Measurements from ENCODE around the gene MTERF4. TPM values are rescaled to one million over a fixed set of nuclear protein-coding genes. Genes with fewer than 3 reads are reported as not detected.

MTERF4 gene
- total RNA-seq, 1 experiment from 2014 or later = 13.6 TPM

- Histone ChIP-seq H3K36me3 (ENCODE audit: low read depth, low read length) (no peaks in the 10 kb centered on the region), H3K9me2 (replicated peaks; ENCODE audit: low read length) (no peaks in the 10 kb centered on the region)
- no peak for ATAC-seq
Observed at GRCh38 chr2:241048149-241048948, 53.7 kb downstream of the MTERF4 start.

DNA sequence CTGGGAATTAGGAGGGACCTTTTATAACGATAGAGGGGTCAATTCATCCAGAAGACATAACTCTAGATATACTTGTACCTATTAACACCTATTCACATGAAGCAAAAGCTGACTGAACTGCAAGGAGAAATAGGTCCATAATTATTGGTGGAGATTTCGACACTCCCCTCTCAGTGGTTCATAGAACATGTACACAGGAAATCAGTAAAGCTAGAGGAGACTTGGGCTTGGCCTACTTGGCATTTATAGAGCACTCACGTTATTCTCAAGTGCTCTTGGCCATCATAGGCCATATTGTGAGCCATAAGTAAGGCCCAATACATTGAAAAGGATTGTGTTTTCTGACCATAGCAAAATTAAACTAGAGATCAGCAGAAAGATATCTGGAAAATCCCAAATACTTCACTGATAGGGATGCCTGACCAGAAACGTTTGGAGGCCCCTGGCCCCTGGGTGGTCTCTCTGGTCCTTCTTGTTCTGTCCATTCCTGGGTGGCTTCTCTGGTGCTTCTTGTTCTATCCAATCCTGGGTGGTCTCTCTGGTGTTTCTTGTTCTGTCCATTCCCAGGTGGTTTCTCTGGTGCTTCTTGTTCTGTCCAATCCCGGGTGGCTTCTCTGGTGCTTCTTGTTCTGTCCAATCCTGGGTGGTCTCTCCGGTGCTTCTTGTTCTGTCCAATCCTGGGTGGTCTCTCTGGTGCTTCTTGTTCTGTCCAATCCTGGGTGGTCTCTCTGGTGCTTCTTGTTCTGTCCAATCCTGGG is 54.7 kb downstream of the MTERF4 start:
- H3K4me1 ChIP-seq (ENCODE audit: insufficient read depth, low read length) = no peaks in the 10 kb centered on the region
- H3K4me3 ChIP-seq (ENCODE audit: low read length) = no peak overlapping the region
- ATAC-seq (no peak), DNase-seq (no peak)
- H3K9ac ChIP-seq (ENCODE audit: low read length) = no peak overlapping the region
- H3K27ac ChIP-seq (ENCODE audit: low read length) = no peak overlapping the region
- H3K9me3 ChIP-seq (ENCODE audit: low read length) = peaks cover 14% of the 10 kb centered on the region
- no peaks in the 10 kb centered on the region for H3K9me2 ChIP-seq (replicated peaks; ENCODE audit: low read length)
- no peak overlapping the region for H2AFZ ChIP-seq (ENCODE audit: low read length)
- H3F3A ChIP-seq (ENCODE audit: low read length, unreplicated experiment) = no peaks in the 10 kb centered on the region
- no TSS peak for BruUV-seq (replicated peaks)
- no peaks in the 10 kb centered on the region for H3K36me3 ChIP-seq (ENCODE audit: low read depth, low read length)
- ChIA-PET CTCF (no interaction called here), POLR2A (ENCODE audit: unreplicated experiment) (no interaction called here)
- no peaks in the 10 kb centered on the region for H3K27me3 ChIP-seq (ENCODE audit: low read length)
- no peak overlapping the region for H3K4me2 ChIP-seq (ENCODE audit: low read length)
- TF ChIP-seq EZH2 (IDR thresholded peaks at IDR 0.05; ENCODE audit: low read length, unreplicated experiment) (no peak), EZH2phosphoT487 (IDR thresholded peaks at IDR 0.05; ENCODE audit: borderline replicate concordance, low read length) (no peak)
- TF ChIP-seq, protein P1, sequence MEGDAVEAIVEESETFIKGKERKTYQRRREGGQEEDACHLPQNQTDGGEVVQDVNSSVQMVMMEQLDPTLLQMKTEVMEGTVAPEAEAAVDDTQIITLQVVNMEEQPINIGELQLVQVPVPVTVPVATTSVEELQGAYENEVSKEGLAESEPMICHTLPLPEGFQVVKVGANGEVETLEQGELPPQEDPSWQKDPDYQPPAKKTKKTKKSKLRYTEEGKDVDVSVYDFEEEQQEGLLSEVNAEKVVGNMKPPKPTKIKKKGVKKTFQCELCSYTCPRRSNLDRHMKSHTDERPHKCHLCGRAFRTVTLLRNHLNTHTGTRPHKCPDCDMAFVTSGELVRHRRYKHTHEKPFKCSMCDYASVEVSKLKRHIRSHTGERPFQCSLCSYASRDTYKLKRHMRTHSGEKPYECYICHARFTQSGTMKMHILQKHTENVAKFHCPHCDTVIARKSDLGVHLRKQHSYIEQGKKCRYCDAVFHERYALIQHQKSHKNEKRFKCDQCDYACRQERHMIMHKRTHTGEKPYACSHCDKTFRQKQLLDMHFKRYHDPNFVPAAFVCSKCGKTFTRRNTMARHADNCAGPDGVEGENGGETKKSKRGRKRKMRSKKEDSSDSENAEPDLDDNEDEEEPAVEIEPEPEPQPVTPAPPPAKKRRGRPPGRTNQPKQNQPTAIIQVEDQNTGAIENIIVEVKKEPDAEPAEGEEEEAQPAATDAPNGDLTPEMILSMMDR (conservative IDR thresholded peaks at IDR 0.05; ENCODE audit: low read depth, low read length) = no peak
- intact Hi-C loops (cut with micrococcal nuclease) = no loop called here
- no peaks in the 10 kb centered on the region for H4K20me1 ChIP-seq (ENCODE audit: low read length)
- no peaks in the 10 kb centered on the region for H3K79me2 ChIP-seq (ENCODE audit: low read length)

More at GRCh38 chr2:241048149-241048948, 53.7 kb downstream of the MTERF4 start:
- no peak for DNase-seq
- H3K4me3 ChIP-seq (ENCODE audit: low read length) = no peak overlapping the region
- BruUV-seq (replicated peaks) = no TSS peak
- no peaks in the 10 kb centered on the region for H3K27me3 ChIP-seq (ENCODE audit: low read length)
- no peaks in the 10 kb centered on the region for H3K79me2 ChIP-seq (ENCODE audit: low read length)
- intact Hi-C loops (cut with micrococcal nuclease) = no loop called here
- no peak overlapping the region for H3K27ac ChIP-seq (ENCODE audit: low read length)
- no peaks in the 10 kb centered on the region for H3K4me1 ChIP-seq (ENCODE audit: insufficient read depth, low read length)
- no peak overlapping the region for H3K9ac ChIP-seq (ENCODE audit: low read length)
- H3F3A ChIP-seq (ENCODE audit: low read length, unreplicated experiment) = no peaks in the 10 kb centered on the region
- ChIA-PET POLR2A (ENCODE audit: unreplicated experiment) (no interaction called here), CTCF (no interaction called here)
- H4K20me1 ChIP-seq (ENCODE audit: low read length) = no peaks in the 10 kb centered on the region
- H3K4me2 ChIP-seq (ENCODE audit: low read length) = no peak overlapping the region
- H3K9me3 ChIP-seq (ENCODE audit: low read length) = peaks cover 14% of the 10 kb centered on the region
- TF ChIP-seq EZH2phosphoT487 (IDR thresholded peaks at IDR 0.05; ENCODE audit: borderline replicate concordance, low read length) (no peak), EZH2 (IDR thresholded peaks at IDR 0.05; ENCODE audit: low read length, unreplicated experiment) (no peak)
- TF ChIP-seq, protein P1 (conservative IDR thresholded peaks at IDR 0.05; ENCODE audit: low read depth, low read length) = no peak
- no peak overlapping the region for H2AFZ ChIP-seq (ENCODE audit: low read length)

Other genes with a start within 250 kb of the MTERF4 start
- not detected in 2 replicates for gene AGXT, start 233.5 kb downstream of the MTERF4 start, total RNA-seq (2014; rRNA removed)
- 0.12 and 1.0 TPM in 2 replicates for gene MAB21L4, start 206.1 kb downstream of the MTERF4 start, total RNA-seq (2014; rRNA removed)
- gene CROCC2, start 196.0 kb downstream of the MTERF4 start, total RNA-seq (2014; rRNA removed) = not detected in 2 replicates
- gene SNED1, start 103.7 kb downstream of the MTERF4 start, total RNA-seq (2014; rRNA removed) = 0.40 and 0.66 TPM in 2 replicates
- gene PASK, start 47.2 kb upstream of the MTERF4 start, total RNA-seq (2014; rRNA removed) = 3.1 and 4.1 TPM in 2 replicates
- gene PPP1R7, start 48.2 kb upstream of the MTERF4 start, total RNA-seq (2014; rRNA removed) = 16.6 and 21.4 TPM in 2 replicates
- 2.6 and 2.9 TPM in 2 replicates for gene ANO7, start 86.4 kb upstream of the MTERF4 start, total RNA-seq (2014; rRNA removed)
- 410 and 505 TPM in 2 replicates for gene HDLBP, start 213.4 kb upstream of the MTERF4 start, total RNA-seq (2014; rRNA removed)
- gene SEPTIN2, start 213.6 kb upstream of the MTERF4 start, total RNA-seq (2014; rRNA removed) = 185 and 207 TPM in 2 replicates

Measured in PC-3 (cell line).